HepG2 (cell line): ENCODE data around the gene ETHE1. TPM values are rescaled to one million over a fixed set of nuclear protein-coding genes. Genes with fewer than 3 reads are reported as not detected.

ENCODE experiments used
- ARID4A ChIP-seq: sonication (generic); formaldehyde crosslinking; IDR thresholded peaks from 2 replicates; pipeline ENCODE4 v1.5.0; 2020; ENCODE audit warnings: mild to moderate bottlenecking, missing genetic modification reagents, borderline replicate concordance
- ATF7-NPFF ChIP-seq: sonication (generic); formaldehyde crosslinking; IDR thresholded peaks from 2 replicates; pipeline ENCODE4 v1.8.1; 2023; ENCODE audit warnings: mild to moderate bottlenecking, low read depth, missing genetic modification reagents, moderate library complexity
- CREB1 ChIP-seq, 2 experiments: fragments of 450-650 bp in 1 of 2; IDR thresholded peaks; 2 replicates each; pipeline ENCODE4 v1.6.1; 2016 to 2017; ENCODE audit warnings: control low read depth in 1 of 2, mild to moderate bottlenecking in 1 of 2, missing compliant biosample characterization in 1 of 2, missing genetic modification characterization in 1 of 2
- ELF3 ChIP-seq: IDR thresholded peaks from 2 replicates; pipeline ENCODE4 v1.6.1; 2016; ENCODE audit warnings: missing genetic modification reagents, missing compliant biosample characterization
- GRHL1 ChIP-seq: sonication (generic); formaldehyde crosslinking; conservative IDR thresholded peaks from 2 replicates; pipeline ENCODE4 v1.8.0; 2022; ENCODE audit warnings: missing genetic modification reagents
- KAT7 ChIP-seq: IDR thresholded peaks from 2 replicates; pipeline ENCODE4 v1.6.1; 2018; ENCODE audit warnings: borderline replicate concordance, missing compliant biosample characterization
- KLF11 ChIP-seq: IDR thresholded peaks from 2 replicates; pipeline ENCODE4 v1.6.1; 2016; ENCODE audit warnings: missing compliant biosample characterization
- LCORL ChIP-seq, 2 experiments: fragments of 450-650 bp in 1 of 2; sonication (generic) in 1 of 2; formaldehyde crosslinking in 1 of 2; IDR thresholded peaks; 2 replicates each; pipeline versions ENCODE4 v1.5.0 to v1.6.1; 2017 to 2020; ENCODE audit warnings: antibody characterized with exemption in 1 of 2, missing genetic modification reagents in 1 of 2
- RBFOX2 ChIP-seq: fragments of 200-400 bp; formaldehyde crosslinking; IDR thresholded peaks from 2 replicates; pipeline ENCODE4 v1.6.1; 2017; ENCODE audit warnings: low read depth, mild to moderate bottlenecking, low read length
- REXO4 ChIP-seq: sonication (generic); formaldehyde crosslinking; IDR thresholded peaks from 2 replicates; pipeline ENCODE4 v1.8.0; 2022; ENCODE audit warnings: missing genetic modification reagents, mild to moderate bottlenecking, borderline replicate concordance
- SRSF9 ChIP-seq: fragments of 200-400 bp; formaldehyde crosslinking; IDR thresholded peaks from 2 replicates; pipeline ENCODE4 v1.6.1; 2018; ENCODE audit warnings: borderline replicate concordance, mild to moderate bottlenecking, low read depth, low read length; ENCODE audit not compliant: insufficient read depth, poor library complexity, severe bottlenecking
- TFAP4 ChIP-seq: sonication (generic); IDR thresholded peaks from 2 replicates; pipeline ENCODE4 v1.6.1; 2016; ENCODE audit warnings: low read depth, borderline replicate concordance
- THAP7 ChIP-seq: sonication (generic); formaldehyde crosslinking; IDR thresholded peaks from 2 replicates; pipeline ENCODE4 v1.8.1; 2023; ENCODE audit warnings: mild to moderate bottlenecking, missing genetic modification reagents
- YY1 ChIP-seq: IDR thresholded peaks from 2 replicates; pipeline ENCODE4 v1.6.1; 2011; ENCODE audit warnings: low read length, low read depth, moderate library complexity, mild to moderate bottlenecking; ENCODE audit not compliant: insufficient read depth, insufficient replicate concordance
- ZEB1 ChIP-seq: IDR thresholded peaks from 2 replicates; pipeline ENCODE4 v1.6.1; 2012; ENCODE audit warnings: mild to moderate bottlenecking, low read depth, inconsistent platforms; ENCODE audit not compliant: insufficient replicate concordance
- ZFP37 ChIP-seq: sonication (generic); formaldehyde crosslinking; IDR thresholded peaks from 2 replicates; pipeline ENCODE4 v1.4.0; 2020; ENCODE audit warnings: missing genetic modification reagents, borderline replicate concordance
- ZNF501 ChIP-seq: sonication (generic); formaldehyde crosslinking; IDR thresholded peaks from 2 replicates; pipeline ENCODE4 v1.5.1; 2020; ENCODE audit warnings: mild to moderate bottlenecking, moderate library complexity, missing genetic modification reagents
- ZNF772 ChIP-seq: sonication (generic); formaldehyde crosslinking; IDR thresholded peaks from 2 replicates; pipeline ENCODE4 v1.5.0; 2020; ENCODE audit warnings: mild to moderate bottlenecking, missing genetic modification reagents
- ZNF883 ChIP-seq: sonication (generic); formaldehyde crosslinking; IDR thresholded peaks from 2 replicates; pipeline ENCODE4 v1.5.1; 2020; ENCODE audit warnings: mild to moderate bottlenecking, missing genetic modification reagents; ENCODE audit errors: not compliant biosample characterization
- ZZZ3 ChIP-seq: sonication (generic); formaldehyde crosslinking; IDR thresholded peaks from 2 replicates; pipeline ENCODE4 v1.4.0; 2020; ENCODE audit warnings: missing genetic modification reagents, mild to moderate bottlenecking, borderline replicate concordance
- polyA plus RNA-seq, 8 experiments: library from polyadenylated mRNA; depleted of rRNA in 3 of 8; stranded (reverse) in 7 of 8; unstranded in 1 of 8; fragments of >200 nt; fragmentation: Illumina TruSeq in 4 of 8; extraction: Trizol in 4 of 8; gene quantifications; 2 replicates each; pipeline versions ENCODE4 v1.2.1 to v1.2.3, GENCODE V29; 2011 to 2016; ENCODE audit warnings: low read depth in 4 of 8, missing spikeins in 1 of 8, mixed read lengths in 1 of 8; ENCODE audit not compliant: insufficient read depth in 1 of 8
- total RNA-seq, 5 experiments: library from RNA; depleted of rRNA; stranded (reverse); fragments of >200 nt; fragmentation: Illumina TruSeq; extraction: Trizol; gene quantifications; 2 replicates each; pipeline ENCODE4 v1.2.3, GENCODE V29; 2016; ENCODE audit warnings: low read depth in 1 of 5

ETHE1 gene
- total and polyA plus RNA-seq, 2 of the 13 experiments (the other 11 are each of a cell fraction or from before 2014, with no cell fraction given): 32.5 to 58.4 TPM

- TF ChIP-seq GRHL1 (no peak), RBFOX2 (peak; percentile 42; the same call in 1 of the 2 replicates), ATF7-NPFF (no peak), ELF3 (CRISPR knock-in tag) (no peak; the same call in 1 of the 2 replicates), KLF11 (CRISPR knock-in tag) (0 out of 2 replicates have a peak, but pooled peaks have one; percentile 27), CREB1 (IDR thresholded peaks at IDR 0.05) (no peak), CREB1 (CRISPR knock-in tag; IDR thresholded peaks at IDR 0.05) (no peak), ZFP37 (CRISPR knock-in tag) (no peak), ZNF772 (CRISPR knock-in tag) (0 out of 2 replicates have a peak, but pooled peaks have one; percentile 9), LCORL (IDR thresholded peaks at IDR 0.05) (no peak), LCORL (CRISPR knock-in tag; IDR thresholded peaks at IDR 0.05) (0 out of 2 replicates have a peak, but pooled peaks have one; percentile 52), SRSF9 (no peak), TFAP4 (peak; percentile 10; the same call in 1 of the 2 replicates), REXO4 (CRISPR knock-in tag) (no peak), ZNF501 (CRISPR knock-in tag) (0 out of 2 replicates have a peak, but pooled peaks have one; percentile 11), ZEB1 (peak; percentile 4), THAP7 (0 out of 2 replicates have a peak, but pooled peaks have one; percentile 80), YY1 (peak; percentile 60), ZNF883 (CRISPR knock-in tag) (peak; percentile 52), KAT7 (0 out of 2 replicates have a peak, but pooled peaks have one; percentile 47), ZZZ3 (0 out of 2 replicates have a peak, but pooled peaks have one; percentile 32), ARID4A (peak; percentile 71)
Measured at GRCh38 chr19:43463381-43464133, 63.4 kb downstream of the ETHE1 start (continued).
